DND-41 (cell line): Measurements from ENCODE around the gene JOSD2.

Experiments
- ATAC-seq: fragments of 200-7000 bp; cut with Tn5 transposase; 3 replicates; pipeline ENCODE4 v1.9.1; 2021; ENCODE audit warnings: low read depth; ENCODE audit not compliant: insufficient read depth
- DNase-seq: peaks from one replicate; pipeline ENCODE4 v3.0.0-alpha.2; 2020
- H2AFZ ChIP-seq: 2 replicates; pipeline ENCODE4 v1.6.0; 2012; ENCODE audit warnings: low read depth, low read length
- H3K27ac ChIP-seq: 2 replicates; pipeline ENCODE4 v1.5.1; 2012; ENCODE audit warnings: low read length, inconsistent platforms
- H3K27me3 ChIP-seq: fragments of 200-600 bp; sonication (generic); 2 replicates; pipeline ENCODE4 v1.6.0; 2012; ENCODE audit warnings: low read length, mild to moderate bottlenecking, inconsistent platforms; ENCODE audit not compliant: insufficient read depth, poor library complexity
- H3K36me3 ChIP-seq: 2 replicates; pipeline ENCODE4 v1.5.1; 2012; ENCODE audit warnings: low read length, inconsistent platforms; ENCODE audit not compliant: insufficient read depth
- H3K4me1 ChIP-seq: 2 replicates; pipeline ENCODE4 v1.5.1; 2012; ENCODE audit warnings: mild to moderate bottlenecking, low read length; ENCODE audit not compliant: insufficient read depth
- H3K4me2 ChIP-seq: 2 replicates; pipeline ENCODE4 v1.6.0; 2012; ENCODE audit warnings: mild to moderate bottlenecking, moderate library complexity, low read length, inconsistent platforms; ENCODE audit not compliant: insufficient read depth
- H3K4me3 ChIP-seq, 2 experiments: fragments of 200-600 bp in 1 of 2; shearing (Covaris generic) in 1 of 2; 2 replicates each; pipeline ENCODE4 v1.5.1; 2012 to 2016; ENCODE audit warnings: inconsistent platforms in 2 of 2, low read length in 2 of 2, mild to moderate bottlenecking in 2 of 2, low read depth in 1 of 2, moderate library complexity in 1 of 2
- H3K79me2 ChIP-seq: 2 replicates; pipeline ENCODE4 v1.6.0; 2012; ENCODE audit warnings: low read length, inconsistent platforms; ENCODE audit not compliant: insufficient read depth
- H3K9ac ChIP-seq: 2 replicates; pipeline ENCODE4 v1.6.0; 2012; ENCODE audit warnings: low read depth, mild to moderate bottlenecking, inconsistent platforms, low read length, moderate library complexity
- H3K9me3 ChIP-seq: 2 replicates; pipeline ENCODE4 v1.5.1; 2012; ENCODE audit warnings: low read length, moderate library complexity, mild to moderate bottlenecking, inconsistent platforms; ENCODE audit not compliant: insufficient read depth, severe bottlenecking
- H4K20me1 ChIP-seq: 2 replicates; pipeline ENCODE4 v1.6.0; 2012; ENCODE audit warnings: low read length; ENCODE audit not compliant: insufficient read depth
- CTCF ChIP-seq: IDR thresholded peaks from 2 replicates; pipeline ENCODE4 v1.5.1; 2012; ENCODE audit warnings: borderline replicate concordance, low read length, moderate library complexity, mild to moderate bottlenecking; ENCODE audit not compliant: poor library complexity, severe bottlenecking; ENCODE audit errors: extremely low read depth
- EZH2 ChIP-seq: IDR thresholded peaks from 3 replicates; pipeline ENCODE4 v1.6.1; 2012; ENCODE audit warnings: borderline replicate concordance, low read depth, mild to moderate bottlenecking, moderate library complexity, low read length, inconsistent platforms; ENCODE audit not compliant: severe bottlenecking

JOSD2 gene

GRCh38 chr19:50462970-50463369, 48.0 kb downstream of the JOSD2 start:
- no peak overlapping the region for H2AFZ ChIP-seq
- H3K9ac ChIP-seq = no peak overlapping the region
- H3K4me1 ChIP-seq = no peaks in the 10 kb centered on the region
- DNase-seq (no peak), ATAC-seq (no peak)
- no peaks in the 10 kb centered on the region for H3K36me3 ChIP-seq
- no peaks in the 10 kb centered on the region for H3K79me2 ChIP-seq
- no peak overlapping the region for H3K4me3 ChIP-seq
- no peak overlapping the region for H3K4me2 ChIP-seq
- no peaks in the 10 kb centered on the region for H3K27me3 ChIP-seq
- TF ChIP-seq CTCF = no peak
- no peak for TF ChIP-seq EZH2
- H4K20me1 ChIP-seq = no peaks in the 10 kb centered on the region
- H3K9me3 ChIP-seq = no peaks in the 10 kb centered on the region
- no peak overlapping the region for H3K27ac ChIP-seq

GRCh38 chr19:50461066-50461875, 49.7 kb downstream of the JOSD2 start:
- no peaks in the 10 kb centered on the region for H4K20me1 ChIP-seq
- no peak for TF ChIP-seq EZH2
- TF ChIP-seq CTCF = peak; percentile 90
- ATAC-seq = peak; percentile 84
- DNase-seq = peak; percentile 60
- no peaks in the 10 kb centered on the region for H3K36me3 ChIP-seq
- no peaks in the 10 kb centered on the region for H3K9me3 ChIP-seq
- no peak overlapping the region for H3K4me3 ChIP-seq
- H3K9ac ChIP-seq = no peak overlapping the region
- H3K27ac ChIP-seq = no peak overlapping the region
- H3K4me2 ChIP-seq = no peak overlapping the region
- peak overlapping the region; percentile 58; the same call in 1 of the 2 replicates for H2AFZ ChIP-seq
- H3K27me3 ChIP-seq = no peaks in the 10 kb centered on the region
- no peaks in the 10 kb centered on the region for H3K4me1 ChIP-seq
- no peaks in the 10 kb centered on the region for H3K79me2 ChIP-seq

GRCh38 chr19:50460161-50460765, 50.7 kb downstream of the JOSD2 start:
- H3K79me2 ChIP-seq = no peaks in the 10 kb centered on the region
- H3K36me3 ChIP-seq = no peaks in the 10 kb centered on the region
- no peak overlapping the region for H3K27ac ChIP-seq
- H3K4me1 ChIP-seq = no peaks in the 10 kb centered on the region
- DNase-seq (no peak), ATAC-seq (no peak)
- no peaks in the 10 kb centered on the region for H3K9me3 ChIP-seq
- no peak for TF ChIP-seq EZH2
- no peak for TF ChIP-seq CTCF
- H3K4me3 ChIP-seq = no peak overlapping the region
- H4K20me1 ChIP-seq = no peaks in the 10 kb centered on the region
- H3K4me2 ChIP-seq = no peak overlapping the region
- H2AFZ ChIP-seq = no peak overlapping the region
- no peaks in the 10 kb centered on the region for H3K27me3 ChIP-seq
- H3K9ac ChIP-seq = no peak overlapping the region
